SHP77 treated with DMSO at 0.1 percent for 48 hours (cell line): Measurements from ENCODE around the gene CHN2.

Experiments
- DNase-seq: peaks from one replicate; lab custom pipeline; 2025; lab: John Stamatoyannopoulos, UW

CHN2 gene

DNA sequence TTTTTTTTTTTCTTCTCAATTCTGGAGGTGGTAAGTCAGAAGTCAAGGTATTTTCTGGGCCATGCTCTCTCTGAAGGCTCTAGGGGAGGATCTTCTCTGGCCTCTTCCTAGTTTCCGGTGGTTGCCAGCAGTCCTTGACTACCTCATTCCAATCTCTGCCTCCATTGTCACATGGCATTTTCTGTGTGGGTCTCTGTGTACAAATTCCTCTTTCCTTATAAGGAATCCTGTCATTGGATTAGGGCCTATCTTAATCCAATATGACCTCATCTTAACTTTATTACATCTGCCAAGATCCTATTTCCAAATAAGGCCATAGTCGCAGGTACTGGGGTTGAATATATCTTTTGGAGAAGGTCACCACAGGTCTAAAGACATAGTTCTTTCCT is 239.8 kb downstream of the CHN2 start:
- DNase-seq: no peak

DNA sequence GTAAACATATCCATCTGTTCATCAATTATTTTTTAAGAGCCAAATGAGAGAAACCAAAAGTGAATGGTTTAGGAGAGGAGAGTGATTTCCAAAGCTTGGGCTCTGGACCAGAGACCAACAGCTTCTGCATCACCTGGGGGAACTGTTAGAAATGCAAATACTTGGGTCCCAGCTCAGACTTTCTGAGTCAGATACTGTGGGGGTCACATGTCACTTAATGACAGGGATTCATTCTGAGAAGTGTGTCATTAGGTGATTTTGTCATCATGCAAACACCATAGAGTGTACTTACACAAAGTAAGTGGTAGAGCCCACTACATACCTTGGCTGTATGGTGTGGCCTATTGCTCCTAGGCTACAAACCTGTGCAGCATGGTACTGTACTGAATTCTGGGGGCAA is 240.6 kb downstream of the CHN2 start:
- no peak for DNase-seq

DNA sequence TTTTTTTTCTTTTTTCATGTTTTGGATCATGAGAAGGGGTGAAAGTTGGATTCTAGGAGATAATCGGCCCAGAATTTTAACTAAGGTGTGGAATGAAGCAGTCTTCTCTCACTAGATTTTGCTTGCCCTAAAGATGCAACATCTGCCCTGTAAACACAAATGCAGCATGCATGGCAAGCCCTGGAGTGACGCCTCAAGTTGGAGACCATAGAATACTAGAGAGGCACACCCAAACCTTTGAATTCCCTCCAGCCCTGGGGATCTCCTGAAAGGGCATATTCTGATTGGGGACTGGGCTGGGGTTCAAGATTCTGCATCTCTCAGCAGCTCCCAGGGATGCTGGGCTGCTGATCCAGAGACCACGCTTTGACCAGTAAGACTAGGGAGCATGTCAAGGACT is 241.3 kb downstream of the CHN2 start:
- DNase-seq: no peak

DNA sequence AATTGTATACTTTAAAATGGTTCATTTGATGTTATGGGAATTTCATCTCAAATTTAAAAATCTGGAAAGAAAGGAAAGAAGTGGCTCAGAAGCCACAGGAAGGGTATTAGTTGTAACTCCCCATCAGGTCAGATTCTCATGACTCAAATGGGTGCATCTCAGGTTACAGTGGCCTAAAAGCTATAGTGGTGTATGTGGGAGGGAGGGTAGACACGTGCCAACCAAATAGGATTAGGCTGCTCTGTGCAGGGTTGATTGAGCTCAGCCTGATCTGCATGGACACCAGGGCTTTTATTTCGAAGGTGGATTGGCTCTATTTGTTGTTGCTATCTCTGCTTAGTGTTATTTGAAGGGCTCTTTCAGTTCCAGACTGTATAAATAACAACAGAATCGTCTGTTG is 247.6 kb downstream of the CHN2 start:
- peak; percentile 76 for DNase-seq

DNA sequence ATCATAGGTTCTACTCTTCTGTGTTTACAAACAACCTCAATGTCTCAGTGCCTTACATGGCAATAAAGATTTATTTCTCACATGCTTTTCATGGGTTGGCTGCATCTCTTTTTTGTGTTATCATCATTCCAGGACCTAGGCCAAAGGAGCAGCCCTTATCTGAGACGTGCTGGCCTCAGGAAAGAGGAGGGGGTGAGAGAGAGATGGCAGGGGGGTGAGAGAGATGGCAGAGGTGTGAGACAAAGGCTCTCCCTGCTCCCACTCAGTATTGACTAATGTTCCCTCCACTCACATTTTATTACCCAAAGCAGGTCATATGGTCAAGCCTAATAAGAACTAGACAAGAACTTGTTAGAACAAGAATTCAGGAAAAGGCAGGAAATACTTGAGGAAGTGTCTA is 249.0 kb downstream of the CHN2 start:
- no peak for DNase-seq

DNA sequence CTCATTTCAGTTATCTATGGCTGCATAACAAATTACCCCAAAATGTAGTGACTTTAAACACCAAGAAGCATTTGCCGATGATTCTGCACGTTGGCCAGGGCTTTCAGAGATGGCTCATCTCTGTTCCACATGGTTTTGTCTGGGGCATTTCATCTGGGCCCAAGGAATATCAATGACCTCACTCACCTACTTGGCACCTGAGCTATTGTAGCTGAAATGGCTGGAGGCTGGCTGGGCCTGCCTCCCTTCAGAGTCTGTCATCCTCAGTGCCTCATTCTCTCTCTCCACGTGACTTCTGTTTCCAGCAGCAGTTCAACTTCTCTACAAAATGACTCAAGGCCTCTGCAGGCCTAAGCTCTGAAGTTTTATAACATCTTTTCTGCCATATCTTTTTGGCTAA is 249.7 kb downstream of the CHN2 start:
- no peak for DNase-seq

DNA sequence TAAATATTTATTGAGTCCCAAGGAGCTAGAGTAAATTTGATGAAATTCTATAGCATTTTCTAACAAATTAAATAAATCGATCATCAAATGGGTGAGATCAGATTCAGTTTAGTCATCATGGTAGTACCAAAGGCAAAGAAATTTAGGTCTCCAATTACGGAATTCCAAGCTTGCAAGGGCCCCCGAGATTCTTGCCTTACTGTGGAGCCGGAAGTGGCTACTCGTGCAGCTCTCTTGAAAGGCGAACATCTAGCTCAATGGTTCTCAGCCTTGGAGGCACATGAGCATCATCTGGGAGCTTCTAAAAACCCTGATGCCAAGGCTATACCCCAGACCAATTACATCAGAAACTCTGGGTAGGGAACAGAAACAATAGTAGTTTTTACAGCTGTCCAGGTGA is 251.2 kb downstream of the CHN2 start:
- no peak for DNase-seq

GRCh38 chr7:29447828-29448227 is 253.3 kb downstream of the CHN2 start:
- DNase-seq: no peak

DNA sequence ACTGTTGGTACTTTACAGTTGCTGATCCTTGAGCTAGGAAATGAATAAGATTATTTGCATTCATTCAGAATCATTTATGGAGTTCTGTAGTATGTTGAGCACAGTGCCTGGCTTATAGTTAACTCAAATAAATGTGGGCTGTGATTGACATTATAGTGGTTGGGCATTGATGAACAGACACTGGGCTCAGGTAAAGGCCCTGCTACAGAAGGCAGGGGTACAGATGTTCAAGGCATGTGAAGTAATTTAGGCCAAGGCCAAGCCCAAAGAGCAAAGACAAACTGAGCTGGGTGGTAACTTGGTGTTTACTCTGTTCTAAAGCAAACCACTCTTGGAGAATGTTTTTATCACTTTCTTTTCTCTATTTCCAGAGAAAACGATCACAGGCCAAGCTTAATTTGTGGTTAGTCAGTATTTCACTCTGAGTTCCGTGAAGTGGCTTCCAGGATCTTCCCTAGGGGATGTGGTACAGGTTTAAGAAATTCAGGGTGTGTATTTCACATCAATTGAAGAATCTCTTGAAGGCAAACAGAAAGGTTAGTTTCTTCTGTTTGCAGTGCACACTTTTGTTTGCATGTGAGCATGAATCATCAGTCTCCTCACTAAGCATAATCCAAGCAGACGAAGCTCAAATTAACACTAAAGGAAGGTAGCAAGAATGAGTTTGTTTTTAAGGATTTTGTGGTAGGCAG is 255.1 kb downstream of the CHN2 start:
- no peak for DNase-seq

- no peak for DNase-seq
Observed at GRCh38 chr7:29453021-29453420, 258.4 kb downstream of the CHN2 start.

DNA sequence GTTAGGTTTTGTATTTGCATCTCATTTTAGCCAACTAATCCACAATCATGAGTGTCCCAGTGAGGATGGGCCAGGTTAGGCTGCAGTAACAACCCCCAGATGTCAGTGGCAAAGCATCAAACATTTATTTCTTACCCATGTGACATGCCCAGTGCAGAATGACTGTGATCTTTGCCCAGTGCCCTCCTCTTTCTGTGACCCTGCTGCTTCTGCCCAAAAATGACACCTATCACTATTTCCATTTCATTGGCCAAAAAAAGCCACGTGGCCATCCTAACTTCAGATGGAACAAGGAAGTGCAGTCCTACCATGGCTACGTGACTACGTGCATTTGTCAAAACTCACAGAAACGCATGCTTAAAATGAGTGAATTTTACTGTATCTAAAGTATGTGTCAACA is 259.9 kb downstream of the CHN2 start:
- no peak for DNase-seq

DNA sequence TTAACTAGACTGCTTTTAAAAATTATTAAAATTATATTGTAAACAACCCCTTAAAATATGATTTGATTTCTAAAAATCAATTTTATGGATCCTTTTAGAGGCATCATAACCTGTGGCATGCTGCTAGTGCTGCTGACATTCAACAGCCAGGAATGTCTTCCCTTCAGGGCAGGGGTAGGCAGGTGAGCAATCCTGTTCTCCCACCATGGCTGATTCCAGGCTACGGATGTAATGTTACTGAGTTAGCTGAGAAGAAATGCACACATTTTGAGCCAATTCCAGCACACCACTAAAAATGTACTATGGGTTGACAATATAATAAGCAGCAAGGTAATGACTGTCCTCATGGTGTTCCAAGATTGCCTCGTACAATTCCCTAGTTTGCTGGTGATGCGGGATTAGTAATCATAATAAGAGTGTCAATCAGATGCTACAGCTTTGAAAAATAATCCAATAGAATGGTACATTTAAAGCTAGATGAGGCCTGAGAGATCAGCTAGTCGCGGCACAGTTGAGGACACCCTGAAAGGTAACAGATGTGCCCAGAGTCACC is 260.4 kb downstream of the CHN2 start:
- DNase-seq: no peak

DNA sequence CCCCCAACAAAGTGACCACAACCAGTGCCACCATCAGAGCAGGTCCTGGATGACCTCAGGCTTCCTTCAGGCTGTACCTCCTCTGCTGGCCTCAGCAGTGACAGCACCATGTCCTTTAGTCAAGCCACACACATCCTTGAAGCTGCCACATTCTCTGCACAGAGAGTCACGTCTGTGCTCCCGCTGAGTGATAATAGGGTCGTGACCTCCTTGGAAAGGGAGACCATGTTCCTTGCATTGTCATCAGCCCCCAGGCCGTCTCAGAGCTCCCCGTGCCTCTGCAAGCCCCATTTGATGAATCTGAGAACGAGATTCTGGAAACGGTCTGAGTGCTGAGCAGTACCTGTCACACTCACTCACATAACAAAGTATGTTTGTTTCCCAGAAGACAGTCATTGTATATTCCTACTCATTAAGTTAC is 262.6 kb downstream of the CHN2 start:
- no peak for DNase-seq

DNA sequence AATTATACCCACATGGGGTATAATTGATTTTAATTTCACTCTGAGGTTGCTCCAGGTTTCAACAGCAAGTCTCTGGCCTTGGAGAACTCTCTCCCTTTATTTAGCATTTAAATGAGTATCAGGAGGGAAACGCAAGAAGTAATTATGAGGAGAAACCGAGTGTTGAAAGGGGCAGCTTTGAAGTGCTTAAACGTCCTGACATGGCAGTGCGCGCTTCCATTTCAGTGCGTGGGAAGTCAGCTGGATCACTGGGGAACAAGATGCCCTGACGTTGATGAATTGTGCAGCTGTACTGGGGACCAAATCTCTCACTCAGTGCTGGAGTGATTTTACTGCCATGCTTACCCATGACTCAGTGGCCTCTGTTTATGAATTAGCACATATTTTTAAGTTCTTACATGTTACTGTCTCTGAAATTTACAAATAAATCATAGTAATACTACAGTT is 263.0 kb downstream of the CHN2 start:
- DNase-seq: no peak

DNA sequence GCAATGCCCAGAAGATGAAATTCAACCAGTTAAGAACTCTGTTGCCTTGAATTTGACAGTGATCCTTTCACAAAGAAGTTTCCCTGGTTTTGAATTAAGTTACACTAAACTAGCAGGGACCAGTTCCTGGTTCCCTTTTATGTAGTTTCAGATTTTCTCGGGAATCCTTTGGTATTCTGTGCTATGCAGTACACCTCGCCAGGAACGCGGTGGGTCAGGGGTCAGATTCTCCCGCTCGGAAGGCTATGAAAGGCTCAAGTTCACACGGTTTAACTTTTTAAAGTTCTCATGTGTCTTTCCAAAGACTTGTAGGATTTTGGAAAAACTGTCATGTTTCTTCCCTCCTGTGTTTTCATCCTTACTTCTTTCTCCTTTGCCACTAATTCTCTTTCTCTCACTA is 264.4 kb downstream of the CHN2 start:
- DNase-seq: no peak

GRCh38 chr7:29459589-29459988 is 265.0 kb downstream of the CHN2 start:
- DNase-seq: no peak

- DNase-seq: no peak
Observed at GRCh38 chr7:29461996-29462395, 267.4 kb downstream of the CHN2 start.

- no peak for DNase-seq
Observed at GRCh38 chr7:29463504-29464158, 269.1 kb downstream of the CHN2 start.

DNA sequence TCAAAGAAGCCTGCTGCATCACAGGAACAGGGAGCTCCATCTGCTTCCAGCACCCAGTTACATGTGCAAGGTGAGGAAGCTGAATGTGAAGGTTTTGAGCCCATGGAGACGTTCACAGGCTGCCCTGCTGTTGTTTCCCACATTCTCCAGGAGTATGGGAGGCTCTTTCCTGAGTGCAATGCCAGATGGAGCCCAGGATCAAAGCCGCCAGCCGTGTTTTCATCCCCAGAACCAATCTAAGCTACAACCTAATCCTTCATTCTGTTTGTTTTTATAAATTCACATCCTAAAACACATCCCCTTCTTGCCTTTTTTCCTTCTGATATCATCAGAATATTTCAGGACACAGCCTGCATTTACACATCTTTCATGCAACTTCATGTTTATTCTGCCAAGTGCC is 270.2 kb downstream of the CHN2 start:
- no peak for DNase-seq

DNA sequence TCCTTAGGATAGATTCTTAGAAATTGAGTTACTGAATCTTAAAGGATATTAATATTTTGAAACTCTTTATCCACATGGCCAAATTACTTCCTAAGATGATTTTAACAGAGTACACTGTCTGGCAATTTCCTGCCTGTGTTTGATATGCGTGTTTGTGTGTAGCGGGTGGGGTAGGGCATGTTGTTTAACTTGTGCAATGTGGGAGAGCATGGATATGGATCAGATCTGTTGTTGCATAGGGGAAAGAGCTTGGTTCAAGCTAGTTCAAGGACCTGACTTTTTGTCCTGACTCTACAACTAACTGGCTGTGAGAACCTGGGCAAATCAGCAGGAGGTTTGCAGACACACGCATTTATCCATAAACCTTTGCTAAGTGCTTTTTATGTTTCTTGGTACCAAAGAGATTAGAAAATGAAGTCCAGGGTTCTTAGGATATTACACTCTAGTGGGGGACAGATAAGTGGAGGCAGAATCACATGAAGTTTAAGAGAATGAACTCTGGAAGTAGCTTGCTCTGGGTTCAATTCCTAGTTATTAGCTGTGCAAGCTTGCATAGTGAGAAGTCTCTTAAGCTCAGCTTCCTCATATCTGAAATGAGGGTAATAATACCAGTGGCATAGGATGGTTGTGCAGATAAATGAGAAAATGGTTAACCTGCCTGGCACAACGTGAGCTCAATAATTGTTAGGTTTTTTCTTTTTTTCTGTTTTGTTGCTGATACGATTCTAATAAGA is 272.8 kb downstream of the CHN2 start:
- no peak for DNase-seq

- DNase-seq: no peak
Observed at GRCh38 chr7:29468196-29468595, 273.6 kb downstream of the CHN2 start.

DNA sequence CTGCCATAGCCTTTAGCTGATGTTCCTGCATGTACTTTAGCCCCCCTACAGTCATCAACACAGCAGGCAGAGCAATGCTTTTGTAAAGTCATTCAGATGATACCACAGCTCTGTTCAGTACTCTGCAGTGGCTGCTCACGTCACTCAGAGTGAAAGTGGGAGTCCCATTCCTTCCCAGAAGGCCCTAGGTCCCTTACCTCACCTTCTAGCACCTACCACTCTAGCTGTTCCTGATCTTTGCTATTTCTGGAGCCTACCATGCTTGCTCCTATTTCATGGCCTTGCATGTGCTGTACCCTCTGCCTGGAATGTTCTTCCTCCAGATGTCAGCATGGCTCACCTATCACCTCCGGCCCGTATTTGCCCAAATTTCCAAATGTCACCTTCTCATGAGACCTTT is 274.7 kb downstream of the CHN2 start:
- DNase-seq: no peak

GRCh38 chr7:29469976-29470557 is 275.5 kb downstream of the CHN2 start:
- DNase-seq: no peak
